Measurements from ENCODE around the gene SLC37A2.

DNA sequence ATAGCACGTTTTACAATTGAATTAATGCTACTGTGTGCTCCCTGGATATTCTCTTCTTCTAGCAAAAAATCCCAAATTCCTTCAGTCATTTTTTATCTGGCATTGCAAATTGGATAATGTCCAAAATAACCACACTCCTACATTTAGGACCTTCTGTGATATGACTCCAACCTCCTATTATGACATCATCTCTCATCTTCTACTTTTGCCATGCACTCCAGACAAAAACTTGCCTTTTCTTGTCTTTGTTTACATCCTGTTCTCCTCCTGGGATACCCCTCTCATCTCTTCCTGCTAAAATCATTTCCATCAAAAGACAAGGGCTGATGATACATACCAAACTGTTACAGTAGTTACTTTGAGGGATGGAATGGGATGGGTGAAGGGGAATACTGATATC is 69.0 kb downstream of the SLC37A2 start:
- TF ChIP-seq, protein P1, sequence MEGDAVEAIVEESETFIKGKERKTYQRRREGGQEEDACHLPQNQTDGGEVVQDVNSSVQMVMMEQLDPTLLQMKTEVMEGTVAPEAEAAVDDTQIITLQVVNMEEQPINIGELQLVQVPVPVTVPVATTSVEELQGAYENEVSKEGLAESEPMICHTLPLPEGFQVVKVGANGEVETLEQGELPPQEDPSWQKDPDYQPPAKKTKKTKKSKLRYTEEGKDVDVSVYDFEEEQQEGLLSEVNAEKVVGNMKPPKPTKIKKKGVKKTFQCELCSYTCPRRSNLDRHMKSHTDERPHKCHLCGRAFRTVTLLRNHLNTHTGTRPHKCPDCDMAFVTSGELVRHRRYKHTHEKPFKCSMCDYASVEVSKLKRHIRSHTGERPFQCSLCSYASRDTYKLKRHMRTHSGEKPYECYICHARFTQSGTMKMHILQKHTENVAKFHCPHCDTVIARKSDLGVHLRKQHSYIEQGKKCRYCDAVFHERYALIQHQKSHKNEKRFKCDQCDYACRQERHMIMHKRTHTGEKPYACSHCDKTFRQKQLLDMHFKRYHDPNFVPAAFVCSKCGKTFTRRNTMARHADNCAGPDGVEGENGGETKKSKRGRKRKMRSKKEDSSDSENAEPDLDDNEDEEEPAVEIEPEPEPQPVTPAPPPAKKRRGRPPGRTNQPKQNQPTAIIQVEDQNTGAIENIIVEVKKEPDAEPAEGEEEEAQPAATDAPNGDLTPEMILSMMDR (conservative IDR thresholded peaks at IDR 0.05; ENCODE audit: low read depth, low read length) = no peak
- no peak for TF ChIP-seq EZH2 (IDR thresholded peaks at IDR 0.05; ENCODE audit: low read length, unreplicated experiment)

All from PC-3 (cell line).